Transverse colon (tissue), 4 donors: ENCODE data around the gene SLC46A1. TPM values are rescaled to one million over a fixed set of nuclear protein-coding genes. Genes with fewer than 3 reads are reported as not detected.

Experiments
- DNase-seq: peaks from one replicate; pipeline ENCODE4 v3.0.0-alpha.2; 2019
- H3K27ac ChIP-seq, 4 donors: fragments of 200-600 bp; sonication (generic); 2 replicates each; pipeline ENCODE4 v1.5.1; 2016 to 2018; ENCODE audit warnings: inconsistent platforms in 4 of 4
- H3K27me3 ChIP-seq: fragments of 200-600 bp; sonication (generic); 2 replicates; pipeline ENCODE4 v1.5.1; 2017; ENCODE audit warnings: inconsistent platforms
- H3K36me3 ChIP-seq, 4 donors: fragments of 200-600 bp; sonication (generic); 2 replicates each; pipeline ENCODE4 v1.5.1; 2017 to 2019; ENCODE audit warnings: inconsistent platforms in 4 of 4
- H3K4me1 ChIP-seq, 4 donors: fragments of 200-600 bp; sonication (generic); 2 replicates each; pipeline ENCODE4 v1.5.1; 2017 to 2020; ENCODE audit warnings: inconsistent platforms in 4 of 4
- H3K4me3 ChIP-seq, 4 donors: fragments of 200-600 bp; sonication (generic); 1 replicate in 1 of 4; 2 replicates in 3 of 4; pipeline versions ENCODE4 v1.5.1 to v1.6.1; 2017 to 2019; ENCODE audit warnings: inconsistent platforms in 4 of 4
- H3K9me3 ChIP-seq, 2 donors: fragments of 200-600 bp; sonication (generic); 2 replicates each; pipeline ENCODE4 v1.5.1; 2017 to 2019; ENCODE audit warnings: inconsistent platforms in 2 of 2
- CTCF ChIP-seq, 5 experiments: fragments of 200-600 bp in 3 of 5; fragments of 450-650 bp in 2 of 5; sonication (generic) in 3 of 5; IDR thresholded peaks; 1 replicate in 2 of 5; 2 replicates in 3 of 5; pipeline ENCODE4 v1.5.1; 2016 to 2017; ENCODE audit warnings: antibody characterized with exemption in 5 of 5, inconsistent platforms in 3 of 5, mild to moderate bottlenecking in 2 of 5, moderate library complexity in 1 of 5
- EP300 ChIP-seq: sonication (generic); formaldehyde crosslinking; IDR thresholded peaks from one replicate; pipeline ENCODE4 v1.6.1; 2017; ENCODE audit warnings: antibody characterized with exemption, low read depth
- POLR2A ChIP-seq: fragments of 450-650 bp; IDR thresholded peaks from one replicate; pipeline ENCODE4 v1.6.1; 2016; ENCODE audit warnings: antibody characterized with exemption, mild to moderate bottlenecking, moderate library complexity
- POLR2AphosphoS5 ChIP-seq, 3 donors: sonication (generic); formaldehyde crosslinking; IDR thresholded peaks; one replicate each; pipeline ENCODE4 v1.6.1; 2016; ENCODE audit warnings: antibody characterized with exemption in 3 of 3
- WGBS, 2 donors: methylation state at CpG; one replicate each; pipeline ENCODE4 v1.1.5; 2018; ENCODE audit warnings: low coverage in 1 of 2; 5-methylcytosine and 5-hydroxymethylcytosine counted together
- in situ Hi-C, 4 donors: fragments of 200-750 bp; cut with MboI; loops; one replicate each; pipeline versions ENCODE4 v1.15.0 to v1.15.1; 2017; ENCODE audit warnings: low sequenced_read_pairs in 3 of 4, low pct_ligation_motif_present in 1 of 4, low pct_unique_long_range_greater_than_20kb in 1 of 4
- intact Hi-C: fragments of 100-400 bp; cut with DNase I; formaldehyde crosslinking; loops from one replicate; pipeline ENCODE4 v1.15.1; 2023; ENCODE audit warnings: low total_unique reads
- total RNA-seq, 4 donors: library from RNA; depleted of rRNA; stranded (reverse); fragments of >200 nt; gene quantifications; one replicate each; pipeline ENCODE4 v1.1.0, GENCODE V29; 2016

Gene SLC46A1
- total RNA-seq, 4 donors from 2014 or later = 7.5 to 15.9 (median 11.0) TPM

DNA sequence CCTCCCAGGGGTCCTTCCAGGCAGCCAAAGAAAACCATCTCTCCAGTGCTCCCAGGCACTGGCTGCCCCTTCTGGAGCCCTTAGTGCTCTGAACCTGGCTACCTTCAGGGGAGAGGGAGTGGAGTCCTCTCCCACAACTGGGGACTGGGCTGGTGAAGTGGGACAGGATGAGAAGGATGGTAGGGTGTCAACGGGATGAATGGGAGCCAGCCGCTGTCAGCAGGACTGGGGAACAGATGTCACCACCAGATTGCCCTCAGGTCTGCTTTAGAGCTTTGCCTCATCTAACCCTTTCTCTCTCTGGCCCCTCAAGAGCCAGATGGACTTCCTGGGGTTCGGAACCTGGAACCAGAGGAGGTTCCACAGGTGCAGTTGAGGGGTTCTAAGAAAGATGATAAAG is 40.5 kb downstream of the SLC46A1 start:
- Histone ChIP-seq H3K27me3 (no peaks in the 10 kb centered on the region), H3K4me1 (no peaks in the 10 kb centered on the region), H3K9me3 (no peaks in the 10 kb centered on the region), H3K36me3 (peaks cover 0 to 34% (median 8%) of the 10 kb centered on the region in 4 donors), H3K4me3 (no peak overlapping the region), H3K27ac (no peak overlapping the region)
- in situ Hi-C loops (no loop called here), intact Hi-C loops (no loop called here)
- DNase-seq = no peak
- TF ChIP-seq CTCF (IDR thresholded peaks at IDR 0.05) (no peak), POLR2AphosphoS5 (IDR thresholded peaks at IDR 0.05) (no peak), POLR2A (no peak), EP300 (no peak)
- 96 to 100% methylated on average over 1 to 3 of the region's 3 CpGs for WGBS, 2 donors

- peaks cover 0 to 40% (median 12%) of the 10 kb centered on the region in 4 donors for H3K36me3 ChIP-seq
- 92% methylated on average over 13 of the region's 13 CpGs; no CpG with 5 or more reads in 1 of the 2 donors for WGBS, 2 donors
- no peak within 1 kb of the TSS for H3K4me3 ChIP-seq
- intact Hi-C loops = no loop called here
- H3K9me3 ChIP-seq = no peaks in the 10 kb centered on the region
- TF ChIP-seq CTCF (IDR thresholded peaks at IDR 0.05) = no peak
- no peak for TF ChIP-seq POLR2A
- TF ChIP-seq EP300 = no peak
- no peak for TF ChIP-seq POLR2AphosphoS5 (IDR thresholded peaks at IDR 0.05)
- DNase-seq = no peak
- no peaks in the 10 kb centered on the region for H3K4me1 ChIP-seq
- in situ Hi-C loops = no loop called here
- no peak within 1 kb of the TSS for H3K27ac ChIP-seq
- no peaks in the 10 kb centered on the region for H3K27me3 ChIP-seq
Observed at GRCh38 chr17:28364665-28365363, 41.2 kb downstream of the SLC46A1 start, which contains the start of gene SEBOX. Gene SEBOX, minus strand, starts transcription at chr17:28365199. Its CDS starts 48 bp downstream, at chr17:28365151.

DNA sequence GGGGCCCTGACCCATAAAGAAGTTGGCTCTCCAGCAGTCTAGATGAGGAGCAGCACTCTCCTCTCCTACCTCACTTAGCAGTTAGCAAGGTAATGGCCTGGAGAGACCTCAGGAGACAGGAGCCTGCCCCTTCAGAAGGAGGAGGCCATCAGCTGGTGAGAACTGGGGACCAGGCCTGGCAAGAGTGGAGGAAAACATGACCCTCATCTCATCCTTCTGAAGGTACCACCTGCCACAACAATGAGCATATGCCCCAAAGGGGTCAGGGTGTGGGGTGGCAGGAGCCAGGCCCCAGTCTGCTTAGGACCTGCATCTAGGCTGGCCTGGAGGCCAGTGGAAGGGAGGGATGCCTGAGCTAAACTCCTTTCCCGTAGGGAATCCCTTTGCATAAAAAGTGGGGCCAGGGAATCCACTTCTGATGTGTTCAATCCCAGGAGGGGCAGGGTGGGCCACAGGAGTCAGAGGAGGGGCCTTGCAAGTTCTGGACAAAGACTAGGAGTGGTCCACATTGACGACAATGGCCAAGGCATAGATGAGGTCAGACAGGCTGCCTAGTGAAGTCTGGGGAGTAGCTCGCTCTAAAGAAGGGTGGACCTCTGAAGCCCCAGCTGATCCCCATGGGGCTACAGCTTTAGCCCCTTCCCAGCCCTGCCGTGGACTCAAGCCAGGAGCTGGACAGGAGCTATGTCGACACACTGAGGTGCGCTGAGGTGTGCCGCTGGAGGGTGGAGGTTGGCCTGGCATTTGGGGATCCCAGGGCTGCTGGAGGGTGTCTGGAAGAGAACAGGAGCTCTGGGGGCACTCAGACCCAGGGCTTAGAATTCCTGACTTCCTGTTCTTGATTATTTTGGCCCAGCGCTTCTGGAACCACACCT is 42.0 kb downstream of the SLC46A1 start:
- WGBS, 2 donors = 90% methylated on average over 8 of the region's 8 CpGs; no CpG with 5 or more reads in 1 of the 2 donors
- Histone ChIP-seq H3K36me3 (peaks cover 0 to 45% (median 15%) of the 10 kb centered on the region in 4 donors), H3K27me3 (no peaks in the 10 kb centered on the region), H3K9me3 (no peaks in the 10 kb centered on the region), H3K27ac (no peak overlapping the region), H3K4me1 (no peaks in the 10 kb centered on the region), H3K4me3 (no peak overlapping the region)
- TF ChIP-seq CTCF (IDR thresholded peaks at IDR 0.05) (no peak), POLR2A (no peak), EP300 (no peak), POLR2AphosphoS5 (IDR thresholded peaks at IDR 0.05) (no peak)
- DNase-seq = no peak
- in situ Hi-C loops (no loop called here), intact Hi-C loops (no loop called here)

DNA sequence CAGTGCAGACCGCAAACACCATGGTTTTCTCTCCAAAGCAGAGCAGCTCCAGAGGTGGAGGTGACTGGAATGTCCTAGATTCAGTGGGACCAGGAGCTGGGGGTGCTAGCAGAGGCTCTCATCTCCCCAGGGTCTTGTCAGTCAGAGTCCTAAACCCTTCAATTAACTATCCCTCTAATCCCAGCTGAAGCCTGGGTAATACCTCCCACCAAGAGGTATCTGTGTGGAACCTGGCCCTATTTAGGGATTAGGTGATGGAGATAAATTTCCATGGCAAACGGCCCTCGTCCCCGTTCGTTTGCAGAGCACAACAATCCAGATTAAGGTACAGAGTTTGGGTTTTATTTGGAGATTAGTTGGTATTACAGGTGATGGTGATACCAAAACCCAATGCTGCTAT is 42.8 kb downstream of the SLC46A1 start:
- intact Hi-C loops = no loop called here
- DNase-seq = no peak
- Histone ChIP-seq H3K27ac (no peak overlapping the region), H3K4me3 (no peak overlapping the region), H3K27me3 (no peaks in the 10 kb centered on the region), H3K9me3 (no peaks in the 10 kb centered on the region), H3K36me3 (peaks cover 0 to 45% (median 15%) of the 10 kb centered on the region in 4 donors), H3K4me1 (peaks cover 3 to 6% (median 5%) of the 10 kb centered on the region in 4 donors)
- WGBS, 2 donors = 88% methylated on average over 5 of the region's 5 CpGs; no CpG with 5 or more reads in 1 of the 2 donors
- in situ Hi-C loops = no loop called here
- TF ChIP-seq POLR2A (no peak), CTCF (IDR thresholded peaks at IDR 0.05) (no peak), EP300 (no peak), POLR2AphosphoS5 (IDR thresholded peaks at IDR 0.05) (no peak)
